Measurements from ENCODE around the gene PAX6.

PAX6 gene

DNA sequence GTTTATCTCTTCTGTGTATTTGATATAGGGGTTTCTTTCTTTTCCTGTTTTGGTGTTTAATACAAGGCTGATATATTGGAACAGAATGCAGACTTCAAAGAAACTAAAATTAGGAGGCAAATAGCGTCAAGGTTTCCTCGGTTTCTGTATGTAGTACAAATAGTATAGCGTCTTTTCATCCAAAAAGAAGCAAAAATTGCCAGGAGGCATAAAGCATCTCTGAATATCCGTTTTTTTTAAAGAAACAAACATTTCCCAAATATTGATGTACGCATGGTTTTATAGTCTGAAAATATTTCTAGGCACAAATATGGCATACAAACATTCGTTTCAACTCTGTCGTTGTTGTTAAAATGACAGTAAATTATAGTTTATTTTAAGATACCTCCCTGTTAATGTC is 17.1 kb upstream of the PAX6 start:
- no peak overlapping the region for H3K27ac ChIP-seq
- no peak overlapping the region for H3K4me3 ChIP-seq (ENCODE audit: low read depth, low read length)
- in situ Hi-C loops (cut with HindIII; ENCODE audit: low pct_ligation_motif_present, low sequenced_read_pairs): loop anchor here (10.0 kb wide), 1 partner anchor 607 kb away; the partner anchor contains the start of gene WT1
- peaks cover 79% of the 10 kb centered on the region for H3K27me3 ChIP-seq (replicated peaks)
- no peaks in the 10 kb centered on the region for H3K36me3 ChIP-seq (replicated peaks)
- DNase-seq: no peak
- TF ChIP-seq, protein P1, sequence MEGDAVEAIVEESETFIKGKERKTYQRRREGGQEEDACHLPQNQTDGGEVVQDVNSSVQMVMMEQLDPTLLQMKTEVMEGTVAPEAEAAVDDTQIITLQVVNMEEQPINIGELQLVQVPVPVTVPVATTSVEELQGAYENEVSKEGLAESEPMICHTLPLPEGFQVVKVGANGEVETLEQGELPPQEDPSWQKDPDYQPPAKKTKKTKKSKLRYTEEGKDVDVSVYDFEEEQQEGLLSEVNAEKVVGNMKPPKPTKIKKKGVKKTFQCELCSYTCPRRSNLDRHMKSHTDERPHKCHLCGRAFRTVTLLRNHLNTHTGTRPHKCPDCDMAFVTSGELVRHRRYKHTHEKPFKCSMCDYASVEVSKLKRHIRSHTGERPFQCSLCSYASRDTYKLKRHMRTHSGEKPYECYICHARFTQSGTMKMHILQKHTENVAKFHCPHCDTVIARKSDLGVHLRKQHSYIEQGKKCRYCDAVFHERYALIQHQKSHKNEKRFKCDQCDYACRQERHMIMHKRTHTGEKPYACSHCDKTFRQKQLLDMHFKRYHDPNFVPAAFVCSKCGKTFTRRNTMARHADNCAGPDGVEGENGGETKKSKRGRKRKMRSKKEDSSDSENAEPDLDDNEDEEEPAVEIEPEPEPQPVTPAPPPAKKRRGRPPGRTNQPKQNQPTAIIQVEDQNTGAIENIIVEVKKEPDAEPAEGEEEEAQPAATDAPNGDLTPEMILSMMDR (IDR thresholded peaks at IDR 0.05; ENCODE audit: low read depth, low read length, missing control alignments): no peak

DNA sequence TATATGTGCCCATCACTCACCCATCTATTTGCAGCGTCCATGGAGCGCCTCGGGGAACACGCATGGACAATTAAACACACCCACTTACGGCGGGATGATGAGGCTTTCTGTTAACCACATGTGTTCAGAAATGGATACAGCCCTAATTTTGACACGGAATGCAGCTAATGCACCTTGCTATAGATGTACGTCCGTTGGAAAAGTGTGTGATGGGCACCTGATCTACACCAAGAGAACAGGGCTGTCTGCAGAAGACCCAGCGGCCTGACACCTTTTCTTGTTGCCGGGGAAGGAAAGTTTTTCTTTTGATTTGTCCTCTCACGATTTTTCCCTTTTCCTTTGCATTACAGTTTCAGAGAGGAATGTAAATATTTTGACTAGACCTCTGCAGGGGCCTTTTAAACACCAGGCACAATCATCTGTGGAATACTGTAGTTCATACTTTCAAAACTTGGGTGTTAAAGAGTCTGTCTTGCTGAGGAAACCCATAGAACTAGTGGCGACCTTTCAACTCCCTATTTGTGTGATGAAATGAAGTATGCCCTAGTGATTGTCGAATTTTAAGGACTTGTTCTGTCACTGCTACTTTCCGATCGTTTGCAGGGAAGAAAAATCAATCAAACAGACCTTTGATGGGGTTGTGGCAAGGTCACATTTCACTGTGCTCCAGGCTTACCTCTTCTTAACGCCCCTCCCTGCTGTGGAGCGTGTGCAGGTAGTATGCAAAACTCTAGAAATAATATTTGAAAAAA is 16.5 kb upstream of the PAX6 start:
- no peak overlapping the region for H3K27ac ChIP-seq
- in situ Hi-C loops (cut with HindIII; ENCODE audit: low pct_ligation_motif_present, low sequenced_read_pairs): loop anchor here (10.0 kb wide), 1 partner anchor 607 kb away; the partner anchor contains the start of gene WT1
- H3K4me3 ChIP-seq (ENCODE audit: low read depth, low read length): no peak overlapping the region
- H3K27me3 ChIP-seq (replicated peaks): peaks cover 80% of the 10 kb centered on the region
- TF ChIP-seq, protein P1 (IDR thresholded peaks at IDR 0.05; ENCODE audit: low read depth, low read length, missing control alignments): no peak
- H3K36me3 ChIP-seq (replicated peaks): no peaks in the 10 kb centered on the region
- DNase-seq: no peak

DNA sequence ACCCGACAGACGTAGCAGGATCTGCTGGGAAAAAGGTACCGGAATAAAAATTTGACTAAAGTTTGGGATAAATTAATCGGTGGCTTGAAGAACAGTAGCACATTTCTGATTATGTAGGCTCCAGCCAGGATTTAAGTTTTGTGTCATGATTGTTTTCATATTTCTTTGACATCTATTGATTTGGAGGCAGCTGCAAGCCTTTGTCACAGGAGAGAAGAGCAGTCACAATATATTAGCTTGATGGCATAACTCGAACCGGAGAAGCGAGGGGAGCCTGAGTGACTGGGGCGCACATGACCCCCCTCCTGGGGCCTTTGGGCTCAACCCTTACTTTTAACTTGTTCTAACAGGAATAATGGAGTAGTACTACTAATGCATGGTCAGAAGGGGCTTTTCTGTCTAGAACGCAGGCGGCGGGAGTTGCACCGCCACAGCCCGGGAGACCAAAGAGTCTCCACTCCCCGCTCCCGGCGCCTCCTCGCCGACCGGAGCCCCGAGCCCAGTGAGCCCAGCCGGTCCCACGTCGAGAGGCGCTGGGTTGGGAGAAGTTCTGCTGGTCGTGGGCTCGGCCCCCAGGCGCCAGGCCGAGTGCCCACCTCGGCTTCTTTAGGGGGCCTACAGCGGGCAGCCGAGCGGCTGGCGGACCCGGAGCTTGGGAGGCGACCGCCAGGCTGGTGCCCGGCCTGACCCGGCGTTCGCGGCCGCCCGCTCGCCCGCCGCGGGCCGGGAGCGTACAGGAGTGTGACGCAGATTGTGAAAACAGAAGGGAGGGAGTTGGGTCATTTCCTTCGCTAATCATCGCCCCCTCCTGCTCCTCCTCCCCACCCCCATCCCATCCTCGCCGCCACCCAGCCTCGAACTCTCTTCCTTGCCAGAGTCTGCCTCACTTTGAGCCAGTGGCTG is 15.7 kb upstream of the PAX6 start:
- H3K4me3 ChIP-seq (ENCODE audit: low read depth, low read length): no peak overlapping the region
- DNase-seq: no peak
- H3K27ac ChIP-seq: no peak overlapping the region
- H3K36me3 ChIP-seq (replicated peaks): no peaks in the 10 kb centered on the region
- peaks cover 82% of the 10 kb centered on the region for H3K27me3 ChIP-seq (replicated peaks)
- TF ChIP-seq, protein P1 (IDR thresholded peaks at IDR 0.05; ENCODE audit: low read depth, low read length, missing control alignments): no peak
- in situ Hi-C loops (cut with HindIII; ENCODE audit: low pct_ligation_motif_present, low sequenced_read_pairs): loop anchor here (10.0 kb wide), 1 partner anchor 608 kb away; the partner anchor contains the start of gene WT1

DNA sequence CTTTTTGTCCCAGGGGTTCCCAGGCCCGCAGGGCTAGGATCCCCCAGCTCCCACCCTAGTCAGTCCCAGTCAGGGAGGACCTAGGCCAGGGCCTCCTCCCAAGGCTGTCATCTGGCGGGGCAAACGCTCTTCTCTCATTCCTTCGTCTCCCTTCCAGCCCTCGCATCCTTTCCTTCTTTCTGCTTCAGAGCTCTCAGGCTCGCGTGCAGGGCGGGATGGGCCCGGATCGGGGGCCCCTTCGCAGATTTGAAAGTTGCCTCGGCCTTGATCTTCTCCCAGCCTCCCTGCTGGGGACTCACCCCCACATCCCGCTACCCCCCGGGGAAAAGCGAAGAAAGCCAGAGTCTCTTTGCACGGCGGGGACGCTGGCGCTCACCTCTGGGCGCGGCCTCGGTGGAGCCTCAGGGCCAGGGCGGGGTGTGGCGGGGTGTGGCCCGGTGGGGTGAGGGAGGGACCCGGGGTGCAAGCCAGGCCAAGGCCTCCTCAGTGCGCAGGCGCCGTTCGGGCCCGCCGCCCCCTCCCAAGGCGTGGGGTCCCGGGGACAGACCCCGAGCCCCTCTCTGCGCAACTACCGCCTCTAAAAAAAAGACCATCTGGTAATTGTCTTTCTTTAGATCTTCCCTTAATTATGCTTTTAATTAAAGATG is 14.8 kb upstream of the PAX6 start:
- no peak overlapping the region for H3K4me3 ChIP-seq (ENCODE audit: low read depth, low read length)
- H3K27me3 ChIP-seq (replicated peaks): peaks cover 91% of the 10 kb centered on the region
- no peaks in the 10 kb centered on the region for H3K36me3 ChIP-seq (replicated peaks)
- in situ Hi-C loops (cut with HindIII; ENCODE audit: low pct_ligation_motif_present, low sequenced_read_pairs): loop anchor here (10.0 kb wide), 1 partner anchor 609 kb away; the partner anchor contains the start of gene WT1
- no peak overlapping the region for H3K27ac ChIP-seq
- DNase-seq: no peak
- TF ChIP-seq, protein P1 (IDR thresholded peaks at IDR 0.05; ENCODE audit: low read depth, low read length, missing control alignments): no peak

DNA sequence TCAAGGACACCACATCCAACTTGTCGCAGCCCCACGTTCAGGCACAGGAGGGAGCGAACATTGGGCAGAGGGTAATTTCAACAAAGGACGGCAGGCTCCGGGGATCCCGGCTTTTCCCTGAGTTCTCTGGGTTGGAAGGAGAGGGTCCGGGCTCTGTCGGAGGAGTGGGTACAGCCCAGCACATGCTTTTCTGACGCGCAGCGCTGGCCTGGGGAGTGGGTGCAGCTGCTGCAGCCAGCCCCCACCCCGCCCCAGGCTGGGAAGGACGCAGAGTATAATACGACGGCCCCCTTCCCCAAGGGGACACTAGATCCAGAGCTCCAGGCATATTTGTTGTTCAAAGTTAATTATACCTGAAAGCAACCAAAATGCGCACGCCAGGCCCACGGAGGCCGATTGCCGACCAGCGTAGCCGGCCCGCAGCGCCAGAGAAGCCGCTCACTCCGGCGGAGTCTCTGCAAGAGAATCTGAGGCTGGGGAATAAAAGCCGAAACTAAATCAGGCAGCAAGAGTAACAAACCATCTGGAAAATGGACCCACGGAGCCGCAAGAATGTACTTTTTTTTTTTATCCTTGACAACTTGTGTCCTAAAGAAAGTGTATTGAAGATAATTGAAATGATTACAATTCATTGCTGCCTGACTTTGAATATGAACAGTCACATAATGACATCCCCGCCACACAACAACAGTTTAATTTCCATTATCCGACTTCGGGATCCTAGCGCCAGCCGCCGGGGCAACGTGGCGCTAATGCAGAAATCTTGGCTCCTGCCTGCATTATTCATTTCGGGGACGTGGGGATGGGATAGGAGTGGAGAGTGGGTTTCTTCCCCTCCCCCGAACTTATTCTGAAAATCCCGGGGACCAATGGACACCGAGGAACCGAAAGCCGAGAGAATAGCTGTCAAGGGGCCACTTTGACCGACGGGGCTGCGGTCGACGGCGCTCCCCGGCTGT is 14.0 kb upstream of the PAX6 start:
- peaks cover 95% of the 10 kb centered on the region for H3K27me3 ChIP-seq (replicated peaks)

More for the DNA sequence above, 14.0 kb upstream of the PAX6 start:
- in situ Hi-C loops (cut with HindIII; ENCODE audit: low pct_ligation_motif_present, low sequenced_read_pairs): loop anchor here (10.0 kb wide), 1 partner anchor 610 kb away; the partner anchor contains the start of gene WT1
- no peak for DNase-seq
- H3K36me3 ChIP-seq (replicated peaks): no peaks in the 10 kb centered on the region
- H3K27ac ChIP-seq: no peak overlapping the region
- TF ChIP-seq, protein P1 (IDR thresholded peaks at IDR 0.05; ENCODE audit: low read depth, low read length, missing control alignments): no peak
- no peak overlapping the region for H3K4me3 ChIP-seq (ENCODE audit: low read depth, low read length)

Measured in brain microvascular endothelial cell (primary cell).